DMS79 treated with DMSO at 0.1 percent for 48 hours (cell line): ENCODE data around the gene SFXN5.

Source experiments
- DNase-seq: peaks from one replicate; lab custom pipeline; 2025; lab: John Stamatoyannopoulos, UW

Gene SFXN5

DNA sequence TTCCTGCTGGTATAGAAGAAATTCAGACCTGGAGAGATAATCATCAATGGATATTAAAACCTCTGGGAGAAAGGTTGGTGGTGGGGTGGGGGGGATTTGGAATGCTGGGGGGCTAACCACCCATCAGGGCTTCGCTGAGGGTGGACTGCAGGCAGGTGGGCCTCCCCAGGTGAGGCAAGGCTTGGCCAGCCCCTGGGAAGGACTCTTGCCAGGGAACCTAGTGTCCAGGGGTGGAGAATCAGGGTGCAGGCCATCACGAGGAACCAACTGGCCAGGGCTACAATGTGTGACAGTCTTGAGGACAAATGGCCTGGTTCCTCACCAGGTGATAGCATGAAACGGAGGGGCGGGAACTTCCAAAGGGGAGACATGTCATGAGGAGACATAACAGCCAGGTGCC is 29.4 kb upstream of the SFXN5 start:
- DNase-seq: no peak

DNA sequence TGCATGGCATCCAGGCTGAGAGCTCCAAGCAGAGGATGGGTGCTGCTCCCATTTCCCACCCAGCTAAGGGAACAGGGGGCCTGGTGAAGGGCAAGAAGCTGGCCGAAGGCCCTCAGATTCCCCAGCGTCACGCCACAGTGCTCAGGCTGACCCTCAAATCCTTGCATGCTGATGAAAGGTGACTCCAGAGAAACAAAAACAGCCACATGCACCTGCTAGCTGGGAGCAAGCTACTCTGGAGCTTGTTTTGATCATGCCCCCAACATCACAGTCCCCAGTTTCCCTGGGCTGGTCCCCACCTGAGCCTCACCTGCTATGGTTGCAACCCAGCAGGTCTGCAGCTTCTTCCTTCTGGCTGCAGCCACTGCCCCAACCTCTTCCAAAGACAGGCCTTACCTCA is 28.0 kb upstream of the SFXN5 start:
- no peak for DNase-seq

DNA sequence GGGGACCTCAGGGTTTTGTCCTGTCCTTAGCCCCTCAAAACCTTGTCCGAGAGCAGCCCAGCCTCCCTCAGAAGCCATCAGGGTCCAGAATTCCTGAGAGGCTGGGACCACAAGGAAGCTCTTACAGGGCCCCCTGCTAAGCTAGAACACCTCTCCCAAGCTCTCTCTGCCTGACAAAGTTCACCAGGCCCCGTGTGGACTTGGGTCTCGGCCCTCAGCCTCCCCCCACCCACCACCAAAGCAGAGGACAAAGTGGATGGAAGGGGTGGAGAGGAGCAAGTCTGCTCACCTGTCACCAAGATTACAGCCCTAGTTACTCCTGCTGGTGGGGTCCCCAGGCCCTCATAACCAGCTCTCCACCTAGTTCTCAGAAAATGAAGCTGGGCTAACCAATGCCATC is 24.4 kb upstream of the SFXN5 start:
- no peak for DNase-seq

DNA sequence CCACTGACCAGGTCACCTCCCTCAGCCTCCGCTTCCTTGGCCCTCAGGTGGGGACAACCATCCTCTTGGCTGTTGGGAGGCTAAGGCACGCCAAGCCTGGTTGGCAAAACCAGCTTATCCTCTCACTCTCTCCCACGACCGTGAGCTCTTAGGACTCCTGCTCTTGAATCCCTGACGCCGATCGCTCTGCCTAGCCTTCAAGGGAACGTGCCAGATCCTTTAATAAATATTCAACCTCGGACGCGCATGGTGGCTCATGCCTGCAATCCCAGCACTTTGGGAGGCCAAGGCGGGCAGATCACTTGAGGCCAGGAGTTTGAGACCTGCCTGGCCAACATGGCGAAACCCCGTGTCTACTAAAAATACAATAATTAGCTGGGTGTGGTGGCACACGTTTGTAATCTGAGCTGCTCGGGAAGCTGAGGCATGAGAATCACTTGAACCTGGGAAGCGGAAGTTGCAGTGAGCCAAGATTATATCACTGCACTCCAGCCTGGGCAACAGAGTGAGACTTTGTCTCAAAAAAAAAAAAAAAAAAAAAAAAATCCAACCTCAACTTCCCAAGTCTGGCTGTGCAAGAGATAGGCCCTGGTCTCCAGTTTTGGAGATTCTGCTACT is 22.2 kb upstream of the SFXN5 start:
- DNase-seq: peak; percentile 25

DNA sequence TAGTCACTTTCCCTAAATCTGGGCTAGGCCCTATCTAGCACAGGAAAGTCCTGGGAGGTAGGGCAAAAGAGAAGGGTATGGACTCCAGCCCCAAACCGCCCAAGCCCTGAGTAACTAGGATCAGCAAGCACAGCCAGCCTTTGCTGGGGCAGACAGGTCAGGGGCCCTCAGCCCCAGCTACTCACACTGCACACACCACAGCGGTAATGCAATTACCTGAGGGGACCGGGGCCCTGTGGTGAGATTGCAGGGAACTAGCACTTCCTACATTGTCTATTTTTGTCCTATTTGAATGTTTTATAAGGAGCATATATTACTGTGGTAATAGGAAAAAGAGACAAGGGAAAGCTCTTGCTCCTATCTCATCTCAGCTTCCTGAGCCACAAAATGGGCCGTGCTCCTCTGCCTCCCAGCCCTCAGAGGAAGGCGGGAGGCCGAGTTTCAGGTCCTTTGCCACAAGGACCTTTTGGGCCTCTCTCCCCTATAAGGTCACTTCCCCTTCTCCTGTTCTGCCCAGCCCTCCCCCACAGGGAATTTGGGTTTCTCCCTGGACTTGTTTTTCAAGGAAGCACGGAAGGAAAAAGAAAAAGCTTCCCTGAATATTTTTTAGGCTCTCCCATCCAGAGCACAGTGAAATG is 20.8 kb upstream of the SFXN5 start:
- no peak for DNase-seq

DNA sequence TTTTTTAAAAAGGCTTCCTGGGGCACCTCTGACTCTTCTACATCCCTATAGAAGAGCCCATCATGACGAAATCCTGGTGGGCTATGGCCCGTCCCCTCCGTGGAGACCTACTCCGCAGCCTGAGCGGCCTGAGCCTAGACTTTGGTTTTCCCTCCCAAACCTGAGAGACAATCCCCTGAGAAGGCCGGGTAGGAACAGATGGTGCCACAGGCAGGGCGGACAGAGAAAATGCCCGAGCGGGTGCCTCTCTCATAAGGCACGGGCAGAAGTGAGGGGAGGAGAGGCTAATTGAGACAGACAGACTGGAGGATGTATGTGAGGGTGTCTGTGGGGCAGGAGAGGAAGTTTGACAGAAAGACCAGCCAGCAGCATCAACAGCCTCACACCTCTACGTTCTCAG is 20.2 kb upstream of the SFXN5 start:
- DNase-seq: no peak

DNA sequence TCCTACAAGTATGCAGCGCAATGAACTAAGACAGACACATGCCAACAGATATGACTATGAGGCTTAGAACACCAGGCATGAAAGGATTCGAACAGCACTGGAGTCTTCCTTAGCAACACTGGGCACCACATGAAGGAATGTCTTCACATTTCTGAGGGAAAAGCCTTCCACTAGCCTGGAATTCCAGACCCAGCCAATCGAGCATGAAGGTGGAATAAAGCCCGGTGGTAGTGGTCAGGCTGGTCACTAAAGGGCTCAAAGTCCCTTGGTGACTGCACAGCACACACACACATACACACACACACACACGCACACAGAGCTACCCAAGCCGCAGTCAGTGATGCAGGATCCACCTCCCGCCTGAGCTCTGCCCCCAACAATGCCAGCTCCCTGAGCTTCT is 19.7 kb upstream of the SFXN5 start:
- no peak for DNase-seq

DNA sequence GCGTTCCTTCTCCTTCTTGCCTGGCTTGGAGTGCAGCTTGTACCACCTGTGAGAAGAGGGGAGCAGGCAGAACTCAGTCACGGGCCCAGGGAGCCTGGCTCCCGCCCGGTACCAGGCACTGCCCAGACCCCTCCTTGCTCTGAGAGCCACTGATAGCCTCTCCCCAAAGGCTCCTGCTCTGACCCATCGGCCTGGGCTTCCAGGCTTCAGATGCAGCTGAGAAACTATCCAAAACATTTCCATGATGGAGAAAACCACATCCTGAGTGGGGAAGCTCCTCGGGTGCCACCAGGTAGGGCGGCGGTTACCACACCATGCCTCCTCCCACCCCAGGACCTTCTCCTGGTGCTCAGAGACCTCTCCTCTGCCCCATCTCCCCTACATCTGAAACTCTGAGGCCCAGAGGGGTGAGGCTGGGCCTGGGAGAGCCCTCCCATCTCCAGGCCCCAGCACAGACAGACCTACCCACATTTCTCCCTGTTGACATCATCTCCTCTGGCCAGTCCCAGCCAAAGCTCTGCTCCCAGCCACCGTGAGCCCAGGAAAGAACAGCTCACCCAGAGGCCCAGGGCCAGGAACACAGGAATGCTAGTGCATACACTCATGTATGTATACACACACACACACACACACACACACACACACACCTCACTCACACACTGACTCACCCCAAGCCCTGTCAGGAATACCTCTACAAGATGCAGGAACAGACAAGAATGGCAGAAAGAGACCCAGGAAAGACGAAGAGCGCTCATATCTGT is 17.9 kb upstream of the SFXN5 start:
- DNase-seq: no peak

DNA sequence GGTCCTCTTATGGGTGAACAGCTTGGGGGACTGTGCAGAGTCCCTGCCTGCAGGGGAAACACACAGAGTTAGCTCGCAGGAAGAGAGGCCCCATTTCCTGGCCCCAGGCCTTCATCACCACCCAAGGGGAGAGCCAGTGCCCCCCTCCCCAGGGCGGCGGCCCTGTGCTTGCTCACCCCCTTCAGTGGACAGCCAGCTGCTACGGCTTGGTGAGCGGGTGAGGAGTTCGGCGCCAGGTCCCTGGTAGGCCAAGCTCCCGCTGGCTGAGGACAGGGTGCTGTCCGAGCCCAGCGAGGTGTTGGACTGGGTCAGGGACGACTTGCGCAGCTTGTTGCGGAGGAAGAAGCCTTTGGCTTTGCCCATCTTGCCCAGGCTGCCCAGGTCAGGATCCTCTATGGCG is 17.2 kb upstream of the SFXN5 start:
- no peak for DNase-seq

DNA sequence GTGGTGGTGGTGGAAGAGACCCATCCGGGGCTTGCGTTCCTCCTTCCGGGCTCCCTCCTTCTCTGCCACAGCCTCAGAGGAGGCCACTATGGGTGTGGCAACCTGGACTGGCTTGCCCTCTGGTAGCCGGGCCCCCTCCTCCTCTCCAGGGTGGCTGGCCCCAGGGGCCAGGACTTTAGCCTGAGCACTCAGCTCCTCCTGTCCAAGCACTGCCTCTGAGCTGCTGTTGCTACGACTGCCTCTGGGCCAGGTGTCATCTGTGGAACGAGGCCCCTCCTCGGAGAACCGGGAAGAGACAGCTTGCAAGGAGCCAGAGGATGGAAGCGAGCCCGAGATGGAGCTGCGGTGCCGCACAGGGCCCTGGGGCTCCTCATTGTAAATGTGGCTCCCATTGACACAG is 16.7 kb upstream of the SFXN5 start:
- no peak for DNase-seq

DNA sequence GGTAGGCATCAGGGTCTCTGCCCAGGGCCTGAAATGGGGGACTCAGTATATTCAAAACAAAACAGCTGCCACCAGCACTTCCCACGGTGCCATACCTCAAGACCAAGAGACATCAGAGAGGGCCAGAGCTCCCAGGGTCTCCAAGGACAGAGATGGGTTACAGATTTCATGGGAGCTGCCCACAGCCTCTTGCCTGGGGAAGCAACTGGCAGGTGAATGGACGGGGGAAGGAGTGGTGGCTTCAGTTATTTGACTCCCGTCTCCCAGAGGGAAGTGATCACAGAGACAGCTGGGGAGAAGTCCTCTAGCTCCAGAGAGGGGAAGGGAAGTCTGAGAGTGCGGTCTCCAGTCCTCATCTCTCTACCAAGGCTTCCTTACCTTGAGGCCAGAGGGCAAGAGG is 15.8 kb upstream of the SFXN5 start:
- no peak for DNase-seq

DNA sequence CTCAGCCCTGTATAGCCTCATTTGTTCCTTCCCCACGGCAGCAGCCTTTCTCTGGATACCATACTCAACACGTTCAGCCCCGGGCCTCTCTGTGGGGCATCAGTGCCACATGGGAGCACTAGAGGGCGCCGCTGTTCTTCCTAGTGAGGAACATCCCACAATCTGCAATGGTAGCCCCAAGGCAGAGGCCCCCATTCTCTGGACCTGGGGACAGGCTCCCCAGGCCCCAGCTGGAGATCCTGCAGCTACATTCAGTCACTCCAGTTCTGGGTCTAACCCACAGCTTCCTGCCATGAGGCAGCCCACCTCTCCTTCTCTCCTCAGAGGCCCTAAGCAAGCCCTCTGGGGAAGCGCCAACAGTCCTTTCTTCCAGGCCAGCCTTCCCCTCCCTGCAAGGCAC is 14.2 kb upstream of the SFXN5 start:
- peak; percentile 33 for DNase-seq

DNA sequence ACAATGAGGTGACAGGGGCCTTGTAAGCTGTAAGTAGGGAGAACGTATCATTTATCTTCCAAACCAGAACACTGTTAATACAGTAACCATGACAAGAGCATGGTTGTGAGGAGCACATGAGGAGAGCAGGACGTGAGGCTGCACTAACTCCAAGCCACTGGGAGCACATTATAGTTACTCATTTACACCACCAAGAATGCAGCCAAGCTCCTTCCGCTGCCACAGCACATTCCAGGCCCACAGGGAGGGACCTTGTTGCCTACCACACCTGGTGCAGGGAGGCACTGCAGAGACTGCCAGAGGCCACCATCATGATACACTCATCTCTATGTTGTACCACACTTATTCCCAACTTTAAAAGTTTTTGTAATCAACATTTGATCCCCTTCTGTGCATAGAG is 13.5 kb upstream of the SFXN5 start:
- DNase-seq: no peak

DNA sequence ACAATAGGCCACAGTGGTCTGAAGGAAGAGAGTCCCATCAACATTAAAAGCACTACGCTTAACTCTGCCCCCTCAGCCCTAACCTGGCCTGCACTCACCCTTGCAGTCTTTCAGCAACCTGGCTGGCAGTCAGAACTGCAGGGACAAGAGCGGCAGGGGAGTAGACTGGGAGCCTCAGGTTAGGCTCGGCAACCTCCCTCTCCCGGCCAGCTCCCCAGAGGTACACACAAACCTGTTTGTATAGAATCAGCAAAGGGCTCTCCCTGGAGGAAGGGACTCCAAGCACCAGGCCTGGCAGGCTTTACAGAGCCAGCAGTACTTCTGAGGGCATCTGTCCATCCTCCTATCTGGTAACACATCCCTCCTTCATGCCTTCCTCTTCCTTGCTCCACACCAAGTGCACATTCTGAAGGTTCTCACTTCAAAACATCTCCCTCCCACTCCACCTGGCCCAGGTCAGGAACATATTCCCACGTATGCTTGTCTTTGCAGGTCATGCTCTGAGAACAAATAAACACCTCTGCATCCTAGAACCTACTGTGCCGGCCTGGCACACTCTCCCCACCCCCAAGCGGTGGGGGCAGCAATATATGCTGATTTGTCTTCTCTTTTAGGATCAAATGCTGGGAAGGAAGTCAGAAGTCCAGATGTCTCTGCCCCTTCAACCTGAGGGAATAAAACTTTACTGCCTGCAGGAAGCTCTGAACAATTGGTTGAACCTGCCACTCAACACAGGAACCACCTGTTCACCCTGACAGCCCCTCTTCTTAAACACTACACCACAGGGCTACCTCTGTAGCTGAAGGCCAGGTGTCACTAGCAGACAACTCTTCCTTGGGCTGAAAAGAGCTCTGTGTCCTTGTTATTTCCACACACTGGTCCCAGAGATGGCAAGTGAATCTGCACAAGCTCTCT is 12.6 kb upstream of the SFXN5 start:
- DNase-seq: no peak

DNA sequence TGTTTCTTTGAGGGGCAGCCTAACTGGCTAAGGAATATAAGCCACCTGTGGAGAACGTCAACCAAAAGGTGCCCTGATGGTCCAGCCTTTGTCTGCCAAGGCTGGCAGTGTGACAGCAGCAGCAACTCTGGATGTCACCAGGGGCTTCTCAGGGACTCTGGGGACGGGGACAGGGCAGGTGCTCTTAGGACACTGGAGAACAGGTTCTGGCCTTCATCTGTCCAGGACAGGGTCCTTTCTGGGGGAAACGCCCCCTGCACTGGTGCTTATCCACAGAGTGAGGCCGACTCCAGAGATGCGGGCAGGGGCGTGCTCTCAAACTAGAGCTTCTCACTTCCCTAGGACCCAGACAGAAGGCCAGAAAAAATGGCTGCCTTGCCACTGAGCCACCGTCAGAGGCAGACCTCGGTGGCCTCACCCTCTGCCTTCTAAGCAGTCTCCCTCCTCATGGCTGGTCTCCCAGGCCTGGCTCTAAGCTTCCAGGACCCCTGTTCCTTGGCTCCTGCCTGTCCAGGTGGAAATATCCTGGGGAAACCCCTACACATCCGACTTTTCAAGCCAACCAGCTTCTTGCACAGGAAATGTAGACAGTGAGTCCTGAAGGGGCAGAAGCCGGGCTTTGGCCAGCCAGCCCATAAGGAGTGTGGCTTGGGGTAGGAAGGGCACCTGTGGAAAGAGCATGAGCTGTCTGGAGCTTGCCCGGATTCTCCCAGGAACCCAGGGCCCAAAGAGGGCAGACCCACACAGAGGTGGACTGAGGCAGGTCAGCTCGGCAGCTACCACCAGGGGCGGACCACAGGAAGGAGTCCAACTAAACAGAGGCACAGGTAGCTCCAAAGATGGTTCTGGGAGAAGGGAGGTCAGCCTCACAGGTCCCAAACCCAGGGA is 11.3 kb upstream of the SFXN5 start:
- DNase-seq: no peak

DNA sequence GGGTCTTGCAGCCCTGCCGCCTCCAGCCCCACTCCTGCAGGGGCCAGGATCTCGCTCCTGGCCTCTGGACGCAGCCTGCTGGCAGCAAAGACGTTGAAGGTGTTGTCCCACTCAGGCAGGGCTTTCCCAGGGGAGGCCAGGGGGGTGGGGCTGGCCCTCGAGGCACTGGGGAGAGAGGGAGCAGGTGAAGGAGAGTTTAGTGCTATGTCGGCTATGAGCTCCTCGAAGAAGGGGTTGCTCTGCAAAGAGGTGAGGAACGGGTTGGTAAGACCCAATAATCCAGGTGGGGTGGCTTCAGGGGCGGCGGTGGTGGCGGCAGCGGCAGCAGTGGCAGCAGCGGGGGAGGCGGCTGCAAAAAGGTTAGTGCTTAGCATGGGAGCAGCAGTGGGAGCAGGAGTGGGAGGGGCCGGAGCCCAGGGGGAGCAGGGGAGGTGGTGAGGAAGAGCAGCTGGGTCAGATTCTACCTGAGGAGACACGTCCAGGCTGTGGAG is 9.7 kb upstream of the SFXN5 start:
- DNase-seq: no peak

DNA sequence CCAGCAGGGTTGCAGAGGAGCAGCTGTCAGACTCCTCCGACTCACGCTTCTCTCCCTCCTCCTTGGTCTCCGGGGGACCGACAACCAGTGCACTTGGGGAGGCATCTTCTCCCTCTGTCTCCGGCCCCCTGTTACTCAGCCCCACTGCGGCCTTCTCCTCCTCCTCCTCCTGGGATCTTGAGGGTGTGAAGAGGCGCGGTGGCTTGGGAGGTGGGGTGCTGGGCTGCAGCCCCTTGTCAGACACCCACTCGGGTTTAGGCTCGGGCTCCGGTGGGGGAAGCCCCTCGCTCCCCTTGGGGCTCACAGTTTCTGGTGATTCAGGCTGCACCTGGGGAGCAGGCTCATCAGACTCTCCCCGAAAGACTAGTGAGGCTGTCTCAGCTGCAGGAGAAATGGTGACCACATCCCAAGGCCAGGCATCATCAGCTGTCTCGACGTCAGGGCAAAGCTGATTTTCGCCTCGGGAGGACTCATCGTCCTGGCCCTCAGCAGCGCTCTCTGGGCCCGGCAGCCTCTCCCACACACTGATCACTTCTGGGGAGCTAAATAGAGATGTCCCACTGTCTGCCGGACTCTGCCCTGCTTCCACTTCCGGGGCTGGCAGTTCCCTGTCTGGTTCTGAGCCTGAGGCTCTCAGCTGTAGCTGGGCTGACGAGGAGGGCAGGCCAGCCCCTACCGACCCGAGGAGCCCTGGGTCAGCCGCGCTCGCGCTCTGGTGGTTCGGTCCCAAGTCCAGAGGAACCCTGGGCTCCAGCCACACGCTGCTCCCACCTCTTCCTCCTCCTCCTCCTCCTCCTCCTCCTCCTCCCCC is 9.0 kb upstream of the SFXN5 start:
- DNase-seq: no peak

DNA sequence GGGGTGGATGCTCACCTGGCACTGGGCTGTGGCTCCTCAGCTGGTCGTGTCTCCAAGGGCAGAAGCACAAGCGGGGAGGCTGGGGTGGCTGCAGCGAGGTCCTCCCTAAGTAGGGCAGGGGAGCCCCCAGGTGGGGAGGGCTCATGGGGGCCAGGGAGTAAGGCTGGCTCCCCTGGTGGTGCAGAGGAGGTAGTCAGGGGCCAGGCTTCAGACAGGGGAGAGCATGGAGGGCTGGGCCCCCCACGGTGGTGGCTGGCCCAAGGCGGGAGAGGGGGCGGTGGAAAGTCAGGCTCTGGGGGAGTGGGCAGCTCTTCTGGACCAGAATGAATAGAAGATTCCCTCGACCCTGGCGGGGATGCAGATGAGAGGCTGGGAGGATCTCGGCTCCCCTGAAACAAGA is 8.1 kb upstream of the SFXN5 start:
- DNase-seq: no peak

DNA sequence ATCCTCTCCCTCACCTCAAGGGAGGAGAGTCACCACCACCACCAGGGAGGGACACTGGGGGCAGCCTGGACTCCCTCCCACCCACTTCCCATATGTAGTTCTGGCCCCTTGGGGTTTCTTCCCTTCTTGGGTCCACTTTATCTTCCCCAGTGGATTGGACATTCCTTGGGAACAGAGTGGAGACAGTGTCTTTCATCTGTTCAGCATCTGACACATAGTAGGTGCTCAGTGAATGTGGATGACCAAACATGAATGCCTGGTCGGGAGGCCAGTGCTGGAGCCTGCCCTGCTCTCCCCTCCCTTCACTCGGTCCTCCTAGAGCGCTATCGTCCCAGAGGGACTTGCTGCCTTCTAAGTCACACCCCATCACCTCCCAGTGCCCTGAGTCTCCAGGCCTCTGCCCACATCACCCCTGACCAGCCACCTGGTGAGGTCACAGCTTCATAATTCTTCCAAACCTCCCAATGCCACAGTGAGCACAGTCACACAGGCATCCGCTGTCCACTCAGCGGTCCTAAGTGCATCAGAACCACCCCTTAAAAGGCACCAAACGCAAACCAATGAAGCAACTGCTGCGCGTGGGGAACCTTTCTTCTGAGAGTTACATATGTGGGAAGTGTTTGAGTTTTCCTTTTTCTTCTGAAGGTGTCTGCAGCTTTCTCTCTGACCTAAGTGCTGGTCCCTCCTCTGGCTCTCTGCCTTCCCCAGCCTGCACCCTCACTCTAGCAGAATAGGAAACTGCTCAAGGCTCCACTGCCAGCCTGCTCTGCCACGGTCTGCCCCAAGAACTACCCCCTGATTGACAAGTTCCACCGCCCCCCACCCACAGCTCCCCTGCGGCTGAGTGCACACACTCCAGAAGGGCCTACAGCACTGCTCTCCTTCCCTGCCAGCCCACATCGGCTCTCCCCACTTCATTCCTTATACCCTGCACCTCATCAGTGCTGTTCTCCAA is 7.2 kb upstream of the SFXN5 start:
- DNase-seq: no peak
